Upper lobe of right lung (tissue), 1 donor: ENCODE measurements around the gene CA10. TPM values are rescaled to one million over a fixed set of nuclear protein-coding genes. Genes with fewer than 3 reads are reported as not detected.

Experiments
- ATAC-seq: fragments of 200-7000 bp; cut with Tn5 transposase; one replicate; pipeline ENCODE4 v1.9.1; 2020; ENCODE audit warnings: mild to moderate bottlenecking, moderate library complexity
- DNase-seq: peaks from one replicate; pipeline ENCODE4 v3.0.0-alpha.2; 2020
- H3K27ac ChIP-seq: fragments of 200-600 bp; one replicate; pipeline ENCODE4 v1.8.0; 2022
- H3K27me3 ChIP-seq: fragments of 200-600 bp; one replicate; pipeline ENCODE4 v1.8.0; 2022; ENCODE audit warnings: mild to moderate bottlenecking
- H3K36me3 ChIP-seq: fragments of 200-600 bp; one replicate; pipeline ENCODE4 v1.8.0; 2022
- H3K4me1 ChIP-seq: fragments of 200-600 bp; one replicate; pipeline ENCODE4 v1.8.0; 2022
- H3K4me3 ChIP-seq: fragments of 200-600 bp; one replicate; pipeline ENCODE4 v1.8.0; 2022; ENCODE audit warnings: mild to moderate bottlenecking
- H3K9me3 ChIP-seq: fragments of 200-600 bp; one replicate; pipeline ENCODE4 v1.8.0; 2022
- intact Hi-C: fragments of 100-400 bp; cut with DNase I; formaldehyde crosslinking; loops from one replicate; pipeline ENCODE4 v1.11.0; 2022
- total RNA-seq: library from RNA; stranded (reverse); fragmentation: NEBNext Ultra II Directional; extraction: Animal tissue kit (Norgen Biotek cat#: 25700); gene quantifications from one replicate; pipeline ENCODE4 v1.2.1, GENCODE V29; 2021
- TF ChIP-seq, protein P1 (sequence below): fragments of 200-600 bp; IDR thresholded peaks from one replicate; pipeline ENCODE4 v1.8.0; 2022; ENCODE audit warnings: antibody characterized with exemption
- donor health status: DM: no; HTN: yes; CAD: no; lungs with severe emphysema.

Gene CA10
- total RNA-seq, 1 donor from 2014 or later, result not detected

- Histone ChIP-seq H3K27ac (no peak overlapping the region), H3K4me1 (no peaks in the 10 kb centered on the region), H3K4me3 (no peak overlapping the region), H3K9me3 (no peaks in the 10 kb centered on the region), H3K36me3 (no peaks in the 10 kb centered on the region), H3K27me3 (no peaks in the 10 kb centered on the region)
- no peak for ATAC-seq
- TF ChIP-seq, protein P1, sequence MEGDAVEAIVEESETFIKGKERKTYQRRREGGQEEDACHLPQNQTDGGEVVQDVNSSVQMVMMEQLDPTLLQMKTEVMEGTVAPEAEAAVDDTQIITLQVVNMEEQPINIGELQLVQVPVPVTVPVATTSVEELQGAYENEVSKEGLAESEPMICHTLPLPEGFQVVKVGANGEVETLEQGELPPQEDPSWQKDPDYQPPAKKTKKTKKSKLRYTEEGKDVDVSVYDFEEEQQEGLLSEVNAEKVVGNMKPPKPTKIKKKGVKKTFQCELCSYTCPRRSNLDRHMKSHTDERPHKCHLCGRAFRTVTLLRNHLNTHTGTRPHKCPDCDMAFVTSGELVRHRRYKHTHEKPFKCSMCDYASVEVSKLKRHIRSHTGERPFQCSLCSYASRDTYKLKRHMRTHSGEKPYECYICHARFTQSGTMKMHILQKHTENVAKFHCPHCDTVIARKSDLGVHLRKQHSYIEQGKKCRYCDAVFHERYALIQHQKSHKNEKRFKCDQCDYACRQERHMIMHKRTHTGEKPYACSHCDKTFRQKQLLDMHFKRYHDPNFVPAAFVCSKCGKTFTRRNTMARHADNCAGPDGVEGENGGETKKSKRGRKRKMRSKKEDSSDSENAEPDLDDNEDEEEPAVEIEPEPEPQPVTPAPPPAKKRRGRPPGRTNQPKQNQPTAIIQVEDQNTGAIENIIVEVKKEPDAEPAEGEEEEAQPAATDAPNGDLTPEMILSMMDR, result no peak
- intact Hi-C loops, result no loop called here
- no peak for DNase-seq
Observed at GRCh38 chr17:51736356-51736755, 422.2 kb downstream of the CA10 start.

DNA sequence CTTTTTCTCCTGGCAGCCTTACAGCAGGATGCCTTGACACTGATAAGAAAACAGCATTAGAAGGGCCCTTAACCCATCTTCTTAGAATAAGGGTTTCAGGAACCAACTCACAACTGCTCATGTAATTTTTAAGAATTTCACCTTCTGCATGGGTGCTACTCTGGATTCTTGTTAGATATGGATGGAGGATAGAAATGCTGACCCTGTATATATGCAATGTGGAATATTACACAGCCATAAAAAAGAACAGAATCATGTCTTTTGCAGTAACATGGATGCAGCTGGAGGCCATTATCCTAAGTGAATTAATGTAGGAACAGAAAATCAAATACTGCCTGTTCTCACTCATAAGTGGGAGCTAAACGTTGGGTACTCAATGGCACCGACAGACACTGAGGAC lies 423.5 kb downstream of the CA10 start:
- no peaks in the 10 kb centered on the region for H3K27me3 ChIP-seq
- no peaks in the 10 kb centered on the region for H3K4me1 ChIP-seq
- ATAC-seq (no peak), DNase-seq (no peak)
- TF ChIP-seq, protein P1, result no peak
- no peaks in the 10 kb centered on the region for H3K36me3 ChIP-seq
- no peak overlapping the region for H3K27ac ChIP-seq
- intact Hi-C loops, result no loop called here
- no peaks in the 10 kb centered on the region for H3K9me3 ChIP-seq
- H3K4me3 ChIP-seq, result no peak overlapping the region

GRCh38 chr17:51734462-51734861 lies 424.1 kb downstream of the CA10 start:
- Histone ChIP-seq H3K4me3 (no peak overlapping the region), H3K36me3 (no peaks in the 10 kb centered on the region), H3K9me3 (no peaks in the 10 kb centered on the region), H3K27me3 (no peaks in the 10 kb centered on the region), H3K4me1 (no peaks in the 10 kb centered on the region), H3K27ac (no peak overlapping the region)
- TF ChIP-seq, protein P1, result no peak
- intact Hi-C loops, result no loop called here
- DNase-seq (no peak), ATAC-seq (no peak)

DNA sequence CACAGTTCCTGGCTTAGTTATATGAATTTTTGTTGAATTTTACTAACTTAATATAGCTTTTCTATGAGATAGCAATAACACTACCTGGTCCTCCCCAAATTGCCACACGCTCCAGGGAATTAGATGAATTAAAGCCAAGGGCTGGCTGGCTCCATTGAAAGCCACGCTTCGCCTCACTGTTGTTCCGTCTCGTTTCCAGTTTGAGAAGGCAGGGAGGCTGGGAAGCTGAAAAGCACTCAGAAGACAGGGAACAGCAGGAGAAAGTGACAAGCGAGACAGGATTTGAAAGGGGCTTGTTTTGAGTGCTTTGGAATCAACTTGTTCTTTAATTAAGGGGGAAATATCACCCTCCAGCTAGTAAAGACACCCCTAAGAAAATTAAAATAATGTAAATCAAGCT lies 425.3 kb downstream of the CA10 start:
- ATAC-seq (no peak), DNase-seq (no peak)
- Histone ChIP-seq H3K36me3 (no peaks in the 10 kb centered on the region), H3K4me3 (no peak overlapping the region), H3K27ac (no peak overlapping the region), H3K4me1 (no peaks in the 10 kb centered on the region), H3K27me3 (no peaks in the 10 kb centered on the region), H3K9me3 (no peaks in the 10 kb centered on the region)
- intact Hi-C loops, result no loop called here
- TF ChIP-seq, protein P1, result no peak

- Histone ChIP-seq H3K36me3 (no peaks in the 10 kb centered on the region), H3K27me3 (no peaks in the 10 kb centered on the region), H3K9me3 (no peaks in the 10 kb centered on the region), H3K27ac (no peak overlapping the region), H3K4me1 (no peaks in the 10 kb centered on the region), H3K4me3 (no peak overlapping the region)
- TF ChIP-seq, protein P1, result no peak
- intact Hi-C loops, result no loop called here
- DNase-seq, result no peak
- ATAC-seq, result no peak
Observed at GRCh38 chr17:51731941-51732722, 426.4 kb downstream of the CA10 start.
